Hematopoietic multipotent progenitor cell treated with erythropoietin and hydrocortisone succinate and interleukin-3 and kit ligand, for 4 days (in vitro differentiated cells): ENCODE measurements around the gene EWSR1.

Experiments used
- DNase-seq: peaks from one replicate; pipeline ENCODE4 v3.0.0-alpha.2; 2015

Gene EWSR1

GRCh38 chr22:29325356-29325755, 57.3 kb downstream of the EWSR1 start:
- DNase-seq, result no peak

- DNase-seq, result no peak
Measured at GRCh38 chr22:29325785-29326315, 57.8 kb downstream of the EWSR1 start.

DNA sequence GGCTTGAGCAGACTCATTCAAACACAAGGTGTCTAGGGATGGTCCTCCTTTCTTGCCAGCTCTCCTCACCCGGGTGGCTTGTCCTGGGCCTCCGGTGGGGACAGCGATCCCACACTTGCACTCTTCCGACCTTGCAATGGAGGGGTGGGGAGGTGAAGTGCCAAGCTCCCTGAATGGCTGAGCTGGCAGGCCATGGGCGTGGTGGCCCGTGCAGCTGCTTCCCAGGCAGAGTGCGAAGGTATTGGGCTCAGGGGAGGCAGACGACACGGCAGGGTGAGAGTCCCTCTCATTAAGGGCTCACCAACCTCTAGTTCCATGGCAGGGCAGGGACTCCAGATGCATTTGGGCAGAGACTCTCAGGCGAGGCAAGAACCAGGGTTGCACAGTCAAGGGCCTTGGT, 58.4 kb downstream of the EWSR1 start:
- DNase-seq, result no peak

DNA sequence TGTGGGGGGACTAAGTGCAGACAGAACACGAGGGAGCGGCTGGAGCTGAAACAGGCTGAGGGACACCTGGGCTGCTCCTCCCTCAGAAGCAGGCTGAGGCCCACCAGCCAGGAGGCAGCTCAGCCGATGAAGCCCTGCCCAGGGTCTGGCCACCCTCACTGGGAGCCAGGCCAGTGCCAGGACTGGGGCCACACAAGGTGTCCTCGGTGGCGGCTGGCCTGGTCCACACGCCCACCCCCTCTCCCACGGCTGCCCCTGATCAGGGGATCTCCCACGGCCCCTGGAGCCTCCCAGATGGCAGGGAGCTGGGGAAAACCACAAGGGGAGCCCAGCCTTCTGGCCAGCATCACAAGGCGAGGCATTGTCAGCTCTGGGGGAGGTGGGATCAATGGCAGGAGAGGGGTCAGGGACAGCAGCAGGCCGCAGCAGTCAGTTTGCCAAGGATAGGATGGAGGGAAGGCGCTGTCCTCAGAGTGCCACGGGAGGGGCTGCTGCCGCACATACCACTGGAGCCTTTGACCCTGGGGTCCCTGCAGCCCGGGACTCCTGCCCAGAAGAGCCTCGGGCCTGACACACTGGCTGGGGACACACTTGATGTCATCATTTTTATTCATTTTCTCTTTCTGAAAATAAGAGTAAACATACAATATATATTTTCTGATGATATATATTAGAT, 59.2 kb downstream of the EWSR1 start:
- DNase-seq, result no peak

- no peak for DNase-seq
Measured at GRCh38 chr22:29328055-29328454, 60.0 kb downstream of the EWSR1 start.

- DNase-seq, result no peak
Measured at GRCh38 chr22:29328566-29329500, 60.8 kb downstream of the EWSR1 start.

DNA sequence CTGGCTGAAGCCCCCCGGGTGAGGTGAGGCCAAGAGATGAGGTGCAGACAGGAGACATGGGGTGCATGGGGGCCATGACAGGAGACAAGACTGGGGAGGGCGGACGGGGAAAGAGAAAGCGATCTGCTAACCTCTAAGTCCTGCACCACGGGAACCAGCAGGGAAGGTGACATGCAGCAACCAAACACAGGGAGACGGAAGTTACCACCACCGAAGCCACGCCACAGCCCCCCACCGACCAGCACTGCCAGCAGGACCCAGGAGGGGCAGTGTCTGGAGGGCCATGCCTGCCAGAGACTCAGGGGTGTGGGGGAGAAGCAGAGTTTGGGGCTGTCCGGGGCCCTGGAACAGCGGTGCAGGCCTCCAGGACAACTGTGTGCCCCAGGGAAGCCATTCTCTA, 61.5 kb downstream of the EWSR1 start:
- DNase-seq, result no peak

DNA sequence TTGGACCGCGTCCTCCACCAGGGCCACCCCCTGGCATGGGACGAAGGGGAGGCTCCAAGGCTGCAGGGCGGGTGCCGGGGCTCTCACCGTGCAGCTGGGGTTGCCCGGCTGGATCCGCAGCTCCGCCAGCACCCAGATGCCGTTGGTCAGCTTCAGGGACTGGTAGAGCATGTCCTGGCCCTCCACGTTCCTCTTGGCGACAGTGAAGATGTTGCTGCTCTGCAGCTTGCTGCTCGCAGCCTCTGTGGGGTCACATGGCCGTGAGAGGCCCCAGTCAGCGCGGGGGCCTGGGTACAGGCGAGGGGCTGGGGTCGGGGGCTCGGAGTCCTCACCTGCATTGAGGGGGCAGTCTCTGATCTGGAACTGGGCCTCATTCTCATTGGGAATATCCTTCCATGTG, 62.2 kb downstream of the EWSR1 start:
- no peak for DNase-seq

DNA sequence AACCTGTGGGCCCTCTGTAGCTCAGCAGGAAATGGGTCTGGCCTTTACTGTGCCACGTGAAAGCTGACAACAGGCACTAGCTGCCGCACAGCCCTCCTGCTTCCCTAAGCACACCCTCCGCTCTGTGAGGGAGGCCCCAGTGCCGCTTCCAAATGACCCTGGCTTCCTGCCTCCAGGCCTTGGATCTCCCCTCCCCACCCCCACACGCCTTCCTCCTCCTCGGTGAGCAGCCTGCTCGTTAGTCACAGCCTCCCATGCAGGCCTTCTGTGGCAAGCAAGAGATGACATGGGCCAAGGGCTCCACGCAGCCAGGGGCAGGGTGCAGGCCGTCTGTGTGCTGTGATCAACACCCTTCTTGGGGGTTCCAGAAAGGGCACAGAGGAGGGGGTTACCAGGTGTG, 62.7 kb downstream of the EWSR1 start:
- no peak for DNase-seq

DNA sequence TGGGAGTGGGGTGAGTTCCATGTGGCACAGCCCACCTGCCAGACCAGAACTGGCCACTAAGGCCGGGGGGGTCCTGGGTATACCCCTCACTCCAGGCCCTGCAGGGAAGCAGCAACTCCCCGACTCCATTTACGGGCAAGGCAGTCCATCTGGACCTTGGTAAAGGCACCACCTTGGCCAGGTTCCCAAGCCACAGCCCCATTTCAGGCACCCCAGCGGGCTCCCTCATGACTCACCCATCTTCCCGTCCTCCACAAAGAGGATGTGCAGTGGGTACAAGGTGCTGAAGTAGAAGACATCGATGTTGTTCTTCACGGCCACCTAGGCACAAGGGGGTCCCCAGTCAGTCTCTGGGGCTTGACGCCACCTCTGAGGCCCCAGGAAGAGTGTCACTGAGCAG, 63.1 kb downstream of the EWSR1 start:
- no peak for DNase-seq

DNA sequence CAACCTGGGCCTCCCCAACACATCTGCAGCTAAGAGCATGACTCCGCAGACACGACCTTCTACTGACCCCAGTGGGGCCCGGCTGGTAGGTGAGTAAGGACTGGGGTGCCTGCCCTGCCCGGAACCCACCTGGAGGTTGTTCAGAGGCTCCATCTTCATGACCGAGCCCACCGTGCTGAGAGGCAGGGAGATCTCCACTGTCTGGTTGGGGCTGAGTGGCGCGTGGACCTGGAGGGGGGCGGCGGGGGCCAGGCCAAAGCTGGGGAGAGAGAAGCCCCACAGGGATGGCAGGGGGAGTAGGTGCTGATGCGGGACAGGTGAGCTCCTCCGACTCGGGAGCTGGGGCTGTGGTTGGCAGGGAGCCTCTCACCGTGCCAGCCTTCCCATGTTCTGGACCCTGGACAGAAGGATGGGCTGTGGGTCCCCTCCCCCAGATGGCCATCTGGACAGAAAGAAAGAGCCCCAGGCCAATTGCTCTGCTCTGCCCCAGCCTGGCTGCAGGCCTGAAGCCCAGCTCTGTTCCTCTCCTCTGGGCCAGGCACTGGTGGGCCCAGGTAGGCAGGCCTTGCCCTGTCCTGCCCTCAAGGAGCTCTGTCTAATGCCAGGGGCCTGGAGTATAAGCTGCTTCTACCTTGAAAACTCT, 63.7 kb downstream of the EWSR1 start:
- DNase-seq, result no peak

DNA sequence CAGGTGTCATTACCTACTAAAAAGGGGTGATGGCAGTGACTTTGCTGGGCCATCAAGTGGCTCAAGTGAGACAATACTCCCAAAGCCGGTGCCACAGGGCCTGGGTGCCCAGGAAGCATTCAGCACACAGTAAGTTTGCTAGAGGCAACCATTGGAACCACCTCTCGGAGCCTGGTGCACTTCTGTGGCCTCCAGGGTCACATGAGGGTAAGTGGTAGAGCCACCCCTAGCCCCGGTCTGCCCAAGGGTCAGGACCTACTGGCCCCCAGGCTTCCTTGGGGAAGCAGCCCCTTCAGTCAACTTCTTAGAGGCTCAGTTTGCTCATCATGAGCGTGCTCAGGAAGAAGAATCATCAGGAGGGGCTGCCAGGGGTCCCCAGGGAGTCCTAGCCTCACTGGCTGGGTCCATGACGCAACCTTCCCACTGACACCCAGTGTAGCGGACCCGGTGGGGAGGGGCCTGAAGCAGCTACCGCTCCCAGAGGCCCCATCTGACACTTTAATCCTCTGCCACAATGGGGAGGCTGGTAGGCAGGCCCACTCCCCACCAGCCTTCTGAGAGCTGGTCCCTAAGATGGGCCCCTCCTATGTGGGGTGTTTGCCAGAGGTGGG, 64.9 kb downstream of the EWSR1 start:
- no peak for DNase-seq

- DNase-seq, result no peak
Measured at GRCh38 chr22:29334148-29334547, 66.1 kb downstream of the EWSR1 start.

GRCh38 chr22:29334696-29335344, 66.8 kb downstream of the EWSR1 start:
- no peak for DNase-seq

DNA sequence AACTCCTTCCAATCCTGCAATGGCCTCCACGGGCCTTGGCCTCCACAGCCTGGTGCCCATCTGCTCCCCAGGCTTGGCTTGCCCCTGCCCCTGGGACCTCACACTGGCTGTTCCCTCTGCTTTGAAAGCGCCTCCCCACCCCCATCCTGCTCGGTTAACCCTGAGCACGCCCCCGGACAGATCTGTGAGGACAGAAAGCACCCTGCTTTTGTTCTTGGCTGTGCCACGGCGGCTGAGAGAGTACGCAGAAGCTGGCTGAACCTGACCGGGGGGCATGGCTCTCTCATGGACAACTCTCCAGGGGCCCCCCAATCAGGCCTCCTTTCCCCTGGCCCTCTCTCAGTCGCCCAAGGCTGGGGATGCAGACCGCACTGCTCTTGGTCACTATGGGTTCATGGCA, 67.6 kb downstream of the EWSR1 start:
- DNase-seq, result no peak

- DNase-seq, result no peak
Measured at GRCh38 chr22:29336751-29337490, 68.9 kb downstream of the EWSR1 start.

DNA sequence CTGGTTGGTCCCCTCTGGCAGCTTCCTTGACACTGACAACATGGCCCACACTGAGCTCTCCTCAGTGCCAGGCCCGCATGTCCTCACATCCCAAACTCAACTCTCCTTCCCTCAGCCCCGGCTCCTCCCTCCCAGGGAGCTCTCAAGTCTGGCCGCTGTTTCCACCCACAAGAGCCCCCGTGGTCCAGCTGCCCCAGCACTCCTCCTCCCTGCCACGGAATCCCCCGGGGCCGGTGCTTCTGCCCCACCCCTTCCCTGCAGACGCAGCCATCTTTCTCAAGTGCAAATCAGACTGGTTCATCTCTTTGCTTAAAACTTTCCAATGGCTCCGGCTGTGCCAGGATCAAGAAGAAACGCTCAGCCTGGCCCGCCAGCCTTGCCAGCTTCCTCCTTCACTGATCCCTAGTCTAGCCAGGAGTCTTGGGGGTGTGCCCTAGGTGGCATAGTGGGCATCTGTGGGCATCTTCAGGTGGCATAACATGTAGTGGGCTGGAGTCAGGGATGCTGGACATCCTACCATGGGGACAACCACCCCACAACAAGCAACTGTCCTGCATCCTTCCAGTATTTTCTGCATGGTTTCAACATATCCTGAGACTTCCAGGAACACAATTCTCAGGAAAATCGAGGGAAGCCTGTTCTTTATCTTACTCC, 69.7 kb downstream of the EWSR1 start:
- no peak for DNase-seq

DNA sequence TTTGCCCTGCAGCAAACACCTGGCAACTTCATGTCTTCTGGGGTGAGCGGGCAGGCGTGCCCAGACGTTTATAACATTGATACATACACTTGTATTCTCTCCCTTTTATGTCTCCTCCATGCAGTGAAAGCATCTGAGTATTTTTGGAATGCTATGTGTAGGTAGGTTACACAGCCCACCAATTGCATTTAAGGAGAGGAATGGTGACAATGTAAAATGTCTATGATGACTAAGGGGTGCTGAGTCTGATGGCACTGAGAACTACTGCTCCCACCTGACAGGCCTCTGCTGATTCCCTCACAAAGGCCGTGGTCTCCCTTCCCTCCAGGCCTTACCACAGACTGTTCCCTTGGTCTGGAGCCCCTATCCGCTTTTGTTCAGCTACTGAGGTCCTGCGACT, 70.3 kb downstream of the EWSR1 start:
- DNase-seq, result no peak

GRCh38 chr22:29339381-29340235, 71.5 kb downstream of the EWSR1 start:
- DNase-seq, result no peak

GRCh38 chr22:29340566-29340965, 72.5 kb downstream of the EWSR1 start:
- DNase-seq, result no peak
